NCI-H2029 treated with DMSO at 0.1 percent for 48 hours (cell line): Measurements from ENCODE around the gene RNH1.

ENCODE experiments used
- DNase-seq: peaks from one replicate; lab custom pipeline; 2025; lab: John Stamatoyannopoulos, UW

The RNH1 gene

GRCh38 chr11:499201-500076, 7.6 kb downstream of the RNH1 start:
- no peak for DNase-seq

GRCh38 chr11:498297-499181, 8.5 kb downstream of the RNH1 start:
- no peak for DNase-seq

- DNase-seq, result no peak
Measured at GRCh38 chr11:497565-498296, 9.3 kb downstream of the RNH1 start.

- DNase-seq, result no peak
Measured at GRCh38 chr11:496834-497564, 10.0 kb downstream of the RNH1 start.

- no peak for DNase-seq
Measured at GRCh38 chr11:495537-495931, 11.5 kb downstream of the RNH1 start.

GRCh38 chr11:494761-495536, 12.1 kb downstream of the RNH1 start:
- no peak for DNase-seq

GRCh38 chr11:492427-493226, 14.4 kb downstream of the RNH1 start:
- no peak for DNase-seq

- DNase-seq, result no peak
Measured at GRCh38 chr11:491358-491757, 15.7 kb downstream of the RNH1 start.

- no peak for DNase-seq
Measured at GRCh38 chr11:490930-491260, 16.1 kb downstream of the RNH1 start.

GRCh38 chr11:490186-490929, 16.7 kb downstream of the RNH1 start:
- DNase-seq, result no peak

GRCh38 chr11:489610-490185, 17.3 kb downstream of the RNH1 start:
- DNase-seq, result no peak

GRCh38 chr11:488992-489391, 18.1 kb downstream of the RNH1 start:
- DNase-seq, result no peak

- no peak for DNase-seq
Measured at GRCh38 chr11:488579-488978, 18.5 kb downstream of the RNH1 start.

GRCh38 chr11:488062-488461, 19.0 kb downstream of the RNH1 start:
- DNase-seq, result no peak

GRCh38 chr11:487571-488021, 19.4 kb downstream of the RNH1 start:
- DNase-seq, result no peak

GRCh38 chr11:486189-486588, 20.9 kb downstream of the RNH1 start:
- DNase-seq, result no peak

- DNase-seq, result no peak
Measured at GRCh38 chr11:484616-485015, 22.4 kb downstream of the RNH1 start.

- no peak for DNase-seq
Measured at GRCh38 chr11:479311-479710, 27.7 kb downstream of the RNH1 start.
